Measurements from ENCODE around the gene WDR81.

WDR81 gene

GRCh38 chr17:1713878-1714426, 10.6 kb upstream of the WDR81 start:
- peak; percentile 40 for DNase-seq

- peak; percentile 99 for DNase-seq
Measured at GRCh38 chr17:1714427-1714979, 10.0 kb upstream of the WDR81 start.

- peak; percentile 92 for DNase-seq
Measured at GRCh38 chr17:1714980-1715802, 9.3 kb upstream of the WDR81 start.

GRCh38 chr17:1715803-1716075, 8.8 kb upstream of the WDR81 start:
- no peak for DNase-seq

GRCh38 chr17:1716076-1716911, 8.2 kb upstream of the WDR81 start:
- DNase-seq, result peak; percentile 100

GRCh38 chr17:1716912-1717695, 7.4 kb upstream of the WDR81 start:
- peak; percentile 99 for DNase-seq

GRCh38 chr17:1718362-1719165, 5.9 kb upstream of the WDR81 start:
- DNase-seq, result no peak

GRCh38 chr17:1720856-1721386, 3.6 kb upstream of the WDR81 start:
- peak; percentile 51 for DNase-seq

- peak; percentile 65 for DNase-seq
Measured at GRCh38 chr17:1722022-1722421, 2.5 kb upstream of the WDR81 start.

- DNase-seq, result no peak
Measured at GRCh38 chr17:1724869-1725641, 551 bp downstream of the WDR81 start.

- DNase-seq, result no peak
Measured at GRCh38 chr17:1725642-1726511, 1.4 kb downstream of the WDR81 start.

GRCh38 chr17:1726626-1727257, 2.2 kb downstream of the WDR81 start:
- DNase-seq, result no peak

- no peak for DNase-seq
Measured at GRCh38 chr17:1727258-1727789, 2.8 kb downstream of the WDR81 start.

- no peak for DNase-seq
Measured at GRCh38 chr17:1727876-1728630, 3.5 kb downstream of the WDR81 start.

- DNase-seq, result no peak
Measured at GRCh38 chr17:1729966-1730325, 5.4 kb downstream of the WDR81 start.

GRCh38 chr17:1730326-1731193, 6.1 kb downstream of the WDR81 start:
- DNase-seq, result peak; percentile 43

GRCh38 chr17:1731194-1731506, 6.6 kb downstream of the WDR81 start:
- DNase-seq, result no peak

All from fibroblast of skin of right biceps (primary cell).